GM21737 (cell line): ENCODE results near the gene ABL1.

Source experiments
- ATAC-seq: cut with Tn5 transposase; IDR thresholded peaks from one replicate; pipeline ENCODE4 v1.9.1; 2021; ENCODE audit warnings: mild to moderate bottlenecking, moderate library complexity; ENCODE audit not compliant: unreplicated experiment

The ABL1 gene

GRCh38 chr9:130824643-130825350 is 10.3 kb upstream of the ABL1 start:
- no peak for ATAC-seq

- no peak for ATAC-seq
Observed at GRCh38 chr9:130825351-130825651, 9.8 kb upstream of the ABL1 start.

GRCh38 chr9:130825809-130826208 is 9.2 kb upstream of the ABL1 start:
- ATAC-seq, result no peak

- no peak for ATAC-seq
Observed at GRCh38 chr9:130829762-130830161, 5.3 kb upstream of the ABL1 start.

GRCh38 chr9:130830231-130830760 is 4.8 kb upstream of the ABL1 start:
- no peak for ATAC-seq

- no peak for ATAC-seq
Observed at GRCh38 chr9:130831077-130831476, 4.0 kb upstream of the ABL1 start.

GRCh38 chr9:130833031-130833990 is 1.7 kb upstream of the ABL1 start:
- no peak for ATAC-seq

- ATAC-seq, result peak; percentile 35
Observed at GRCh38 chr9:130835441-130836298, 616 bp downstream of the ABL1 start.

- ATAC-seq, result no peak
Observed at GRCh38 chr9:130837002-130837511, 2.0 kb downstream of the ABL1 start.

GRCh38 chr9:130837643-130838042 is 2.6 kb downstream of the ABL1 start:
- ATAC-seq, result no peak

- ATAC-seq, result no peak
Observed at GRCh38 chr9:130839132-130840111, 4.4 kb downstream of the ABL1 start.

- no peak for ATAC-seq
Observed at GRCh38 chr9:130842545-130842944, 7.5 kb downstream of the ABL1 start.

GRCh38 chr9:130843049-130843908 is 8.2 kb downstream of the ABL1 start:
- no peak for ATAC-seq

- ATAC-seq, result no peak
Observed at GRCh38 chr9:130844044-130844451, 9.0 kb downstream of the ABL1 start.

- no peak for ATAC-seq
Observed at GRCh38 chr9:130845254-130845653, 10.2 kb downstream of the ABL1 start.

GRCh38 chr9:130845901-130846481 is 10.9 kb downstream of the ABL1 start:
- ATAC-seq, result no peak

- no peak for ATAC-seq
Observed at GRCh38 chr9:130846487-130847305, 11.6 kb downstream of the ABL1 start.
